Inflammatory macrophage treated with lipopolysaccharide for 1 hour (primary cell): Measurements from ENCODE around the gene PRKCQ.
"Not testable (repeated sequence)": the region's sequence is repeated elsewhere in the genome, so short reads cannot be mapped to it uniquely, and the experiment has no call there.

Source experiments
- DNase-seq, 2 donors: peaks; one replicate each; pipeline ENCODE4 v3.0.0-alpha.2; 2020 to 2022

The PRKCQ gene

DNA sequence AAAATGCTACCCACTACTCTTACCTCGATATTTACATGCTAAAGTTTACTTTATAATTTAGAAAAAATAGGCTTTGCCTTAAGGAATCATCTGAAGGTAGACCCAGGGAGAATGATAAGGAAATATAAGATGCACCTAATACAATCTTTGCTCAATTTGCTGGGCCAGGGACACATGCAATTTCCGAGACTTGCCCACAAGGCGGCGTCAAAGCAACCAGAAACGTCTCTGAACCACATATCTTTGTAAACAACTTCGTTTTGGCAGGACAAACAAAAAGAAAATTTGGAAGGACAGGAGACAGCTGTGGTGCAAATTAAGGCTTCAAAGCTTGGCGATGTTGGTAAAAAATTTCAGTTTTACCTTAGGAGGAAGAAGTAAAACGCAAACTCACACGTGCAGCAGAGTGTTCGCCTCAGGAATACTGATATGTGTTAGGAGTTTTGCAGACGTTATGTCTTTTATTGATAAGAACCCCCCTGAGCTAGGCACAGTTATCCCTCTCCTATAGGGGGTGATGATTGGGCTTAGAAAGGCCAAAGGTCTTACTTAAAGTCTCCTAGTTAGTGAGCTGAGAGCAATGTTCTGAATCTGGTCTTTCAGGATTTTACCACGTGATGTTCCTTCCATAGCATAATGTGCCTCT lies 134.3 kb downstream of the PRKCQ start:
- peak; percentile 19 to 76 for DNase-seq

DNA sequence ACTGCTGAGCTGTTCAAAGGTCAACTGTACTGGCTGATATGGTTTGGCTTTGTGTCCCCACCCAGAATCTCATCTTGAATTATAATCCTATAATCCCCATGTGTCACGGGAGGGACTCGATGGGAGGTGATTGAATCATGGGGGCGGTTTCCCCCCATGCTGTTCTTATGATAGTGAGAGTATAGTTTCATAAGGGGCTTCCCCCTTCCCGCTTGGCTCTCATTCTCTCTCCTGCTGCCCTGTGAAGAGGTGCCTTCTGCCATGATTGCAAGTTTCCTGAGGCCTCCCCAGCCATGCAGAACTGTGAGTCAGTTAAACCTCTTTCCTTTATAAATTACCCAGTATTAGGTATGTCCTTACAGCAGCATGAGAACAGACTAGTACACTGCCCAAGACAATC lies 140.2 kb downstream of the PRKCQ start:
- not testable (repeated sequence) for DNase-seq

DNA sequence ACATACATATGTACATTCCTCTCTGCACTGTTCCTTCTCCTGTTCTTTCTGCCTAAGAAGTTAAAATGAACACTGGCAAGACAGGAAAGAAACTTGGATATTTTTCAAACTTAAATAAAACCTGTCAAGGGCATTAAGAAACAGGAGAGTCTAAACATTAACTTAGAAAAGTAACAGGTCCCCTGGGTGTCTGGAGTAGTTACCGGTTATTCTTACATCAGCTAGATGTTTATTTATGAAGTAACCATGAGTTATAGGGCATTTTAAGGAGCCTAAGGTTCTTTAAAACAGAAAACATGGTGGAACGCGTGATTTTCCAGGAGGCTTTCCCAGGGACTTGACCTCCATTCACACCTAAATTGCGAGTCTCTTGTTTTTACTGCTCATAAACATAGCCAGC lies 148.2 kb downstream of the PRKCQ start:
- no peak for DNase-seq

DNA sequence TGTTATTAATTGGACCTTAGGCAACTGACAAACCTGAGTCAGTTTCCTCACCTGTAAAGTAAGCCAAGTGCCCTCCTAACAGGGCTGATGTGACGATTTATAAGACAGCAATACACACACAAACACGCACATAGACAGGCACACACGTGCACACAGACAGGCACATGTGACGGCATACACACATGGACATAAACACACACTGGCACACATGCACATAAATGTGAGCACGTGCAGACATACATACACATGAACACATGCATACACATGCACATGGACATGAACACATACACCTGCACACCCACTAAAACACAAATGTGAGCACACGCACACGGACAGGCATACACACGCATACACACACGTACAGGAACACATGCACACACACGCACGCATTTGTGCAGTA lies 148.9 kb downstream of the PRKCQ start:
- no peak for DNase-seq

DNA sequence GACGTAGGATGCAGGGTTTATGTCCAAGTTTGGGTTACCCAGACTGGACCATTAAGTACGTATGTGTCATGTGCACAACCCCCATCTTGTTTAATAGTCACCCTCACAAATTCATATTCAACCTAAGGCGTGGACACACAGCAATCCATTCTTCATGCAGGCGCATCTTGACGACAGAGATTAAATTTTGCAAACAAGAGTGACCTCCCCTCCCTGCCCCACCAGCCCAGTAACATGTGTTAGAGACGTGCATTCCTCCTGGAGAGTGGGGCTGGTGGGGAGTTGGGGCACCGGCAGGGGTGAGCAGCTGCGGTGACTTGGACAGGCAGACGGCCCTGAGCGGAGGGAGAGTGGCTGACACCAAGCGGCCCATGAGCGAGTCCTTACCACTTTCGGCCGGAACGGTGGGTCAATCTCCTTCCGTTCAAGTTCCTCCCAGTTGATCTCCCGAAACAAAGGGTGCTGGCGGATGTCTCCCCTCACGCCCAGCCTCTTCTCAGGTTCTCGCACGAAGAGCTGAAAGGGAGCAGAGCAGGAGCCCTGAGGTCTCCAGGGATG lies 149.6 kb downstream of the PRKCQ start:
- DNase-seq = no peak

DNA sequence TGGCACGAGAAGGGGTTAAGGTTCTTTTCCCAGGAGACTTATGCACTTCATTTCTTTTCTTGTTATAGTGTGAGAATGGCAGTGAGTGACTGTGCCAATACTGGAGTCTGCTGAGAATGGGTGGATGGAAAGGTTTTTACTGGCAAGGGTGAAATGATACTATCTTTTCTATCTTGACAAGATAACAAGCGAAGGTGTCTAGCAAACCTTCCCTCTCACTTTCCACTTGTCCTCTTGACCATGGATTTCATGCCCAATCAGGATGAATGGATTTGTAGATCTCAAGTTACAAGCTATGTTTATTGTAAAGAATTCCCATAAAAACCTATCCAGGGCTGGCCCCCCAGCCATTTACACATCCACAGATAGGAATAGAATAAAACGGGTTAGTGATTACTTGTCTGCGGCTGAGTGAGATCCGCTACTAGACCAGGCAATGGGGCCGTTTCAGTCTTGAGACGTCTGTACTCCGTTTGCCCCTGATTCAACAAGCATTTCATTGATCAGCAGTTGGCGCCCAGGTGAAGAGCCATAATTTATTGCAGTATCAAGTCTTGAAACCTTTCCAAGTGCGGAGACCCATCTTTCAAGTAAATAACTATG lies 152.6 kb downstream of the PRKCQ start:
- no peak for DNase-seq

DNA sequence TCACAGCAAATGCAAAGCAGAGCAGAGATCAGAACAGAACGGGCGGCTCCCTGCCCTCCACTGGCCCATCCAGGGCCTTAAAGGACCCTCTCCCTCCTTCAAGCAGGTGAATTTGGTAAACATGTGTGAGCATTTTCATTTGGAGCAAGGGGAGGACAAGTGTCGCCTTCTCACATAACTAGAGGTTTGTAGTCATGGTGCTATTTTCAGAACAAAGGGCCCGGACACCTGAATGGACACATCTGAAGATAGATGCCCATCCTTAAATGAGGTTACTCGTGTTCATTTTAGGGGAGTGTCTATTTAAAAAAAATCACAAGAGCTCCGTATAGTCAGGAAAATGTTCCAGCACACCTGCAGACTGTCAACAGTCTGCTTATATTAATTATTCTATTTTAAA lies 153.8 kb downstream of the PRKCQ start:
- DNase-seq = no peak

DNA sequence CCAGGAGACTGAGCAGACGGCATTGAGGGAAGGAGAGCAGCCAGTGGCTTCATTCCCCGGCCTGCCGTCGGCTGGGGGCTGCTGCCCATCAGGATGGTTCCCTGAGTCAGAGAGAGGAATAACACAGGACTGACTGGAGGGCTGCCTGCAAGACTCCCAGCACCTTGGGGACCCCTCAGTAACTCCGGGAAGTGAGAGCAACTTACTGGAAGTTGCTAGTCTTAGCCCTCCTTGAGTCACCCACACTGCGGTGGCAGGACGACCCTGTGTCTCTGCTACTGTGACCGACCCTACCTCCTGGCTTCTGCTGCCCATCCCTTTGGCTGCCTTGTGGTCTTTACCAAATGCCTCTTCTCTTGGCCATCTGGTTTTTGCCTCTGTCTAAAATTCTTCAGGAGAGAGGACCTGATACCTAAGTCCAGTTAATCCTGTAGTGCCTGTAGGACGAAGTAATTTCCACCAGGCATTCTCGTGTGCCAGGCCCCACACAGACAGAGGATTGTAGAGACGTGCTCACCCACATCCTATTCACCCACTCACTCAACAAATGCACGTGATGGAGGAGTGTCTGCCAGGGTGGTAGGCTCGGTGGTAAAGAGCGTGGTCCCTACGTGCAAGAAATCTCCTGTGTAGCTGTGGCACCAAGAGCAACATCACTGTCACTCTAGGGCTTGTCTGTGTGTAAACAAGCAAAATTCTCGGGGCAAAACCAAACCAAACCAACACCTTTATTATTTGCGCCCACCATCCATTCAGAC lies 156.5 kb downstream of the PRKCQ start:
- DNase-seq = no peak

DNA sequence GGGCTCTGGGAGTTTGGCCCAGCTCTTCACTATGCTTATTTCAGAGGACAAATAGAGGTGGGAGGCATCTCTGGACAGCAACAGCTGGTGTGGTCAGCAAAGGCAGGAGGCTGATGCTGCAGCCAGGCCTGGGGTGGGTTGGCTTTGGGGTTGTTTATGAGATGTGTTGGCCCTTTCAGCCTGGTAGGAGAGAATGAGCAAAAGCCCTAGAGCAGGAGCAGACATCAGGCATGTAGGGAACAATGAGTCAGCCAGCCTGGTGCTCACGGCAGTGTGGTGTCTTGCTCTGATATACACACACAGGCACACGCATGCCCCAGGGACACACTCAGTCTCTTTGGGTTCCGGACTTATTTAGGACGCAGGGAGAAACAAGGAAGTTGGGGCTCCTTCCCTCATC lies 157.1 kb downstream of the PRKCQ start:
- no peak for DNase-seq

DNA sequence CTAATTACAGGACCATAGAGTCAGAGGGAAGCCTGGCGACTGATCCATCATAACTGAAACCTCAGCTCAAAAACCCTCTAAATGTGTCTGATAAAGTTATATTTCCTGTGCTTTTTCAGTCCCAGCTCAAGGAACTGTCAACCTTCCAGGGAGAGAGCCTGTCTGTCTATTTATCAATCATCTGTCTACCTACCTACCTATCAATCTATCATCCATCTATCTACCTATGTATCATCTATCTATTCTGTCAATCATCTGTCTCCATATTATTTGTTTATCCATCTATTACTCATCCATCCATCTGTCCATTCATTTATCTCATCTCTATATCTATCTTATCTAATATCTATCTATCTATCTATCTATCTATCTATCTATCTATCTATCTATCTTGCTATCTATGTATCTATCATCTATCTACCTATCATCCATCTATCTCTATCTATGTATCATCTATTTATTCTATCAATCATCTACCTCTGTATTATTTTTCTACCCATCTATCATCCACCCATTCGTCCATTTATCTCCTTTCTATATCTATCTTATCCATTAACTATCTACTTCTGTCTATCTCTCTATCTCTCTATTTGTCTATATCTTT lies 161.4 kb downstream of the PRKCQ start:
- no peak for DNase-seq

DNA sequence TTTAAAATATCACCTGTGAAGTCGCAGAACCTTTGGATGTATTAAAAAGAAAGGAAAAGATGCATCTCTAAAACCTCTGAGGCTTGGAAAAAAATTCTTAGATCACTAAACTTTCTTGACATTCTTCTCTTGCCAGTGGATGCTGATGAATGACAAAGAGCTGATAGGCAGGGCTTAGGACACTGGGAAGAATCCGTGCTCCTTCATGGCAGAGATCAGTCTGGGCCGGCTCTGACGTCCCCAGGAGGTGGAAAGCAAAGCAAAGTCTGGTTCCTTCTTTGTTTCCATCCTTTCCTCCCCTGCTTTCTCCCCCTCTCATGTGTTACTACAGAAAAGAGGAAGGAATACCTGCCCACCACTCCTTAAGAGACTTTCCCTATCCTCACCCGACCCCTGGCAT lies 161.9 kb downstream of the PRKCQ start:
- no peak for DNase-seq

DNA sequence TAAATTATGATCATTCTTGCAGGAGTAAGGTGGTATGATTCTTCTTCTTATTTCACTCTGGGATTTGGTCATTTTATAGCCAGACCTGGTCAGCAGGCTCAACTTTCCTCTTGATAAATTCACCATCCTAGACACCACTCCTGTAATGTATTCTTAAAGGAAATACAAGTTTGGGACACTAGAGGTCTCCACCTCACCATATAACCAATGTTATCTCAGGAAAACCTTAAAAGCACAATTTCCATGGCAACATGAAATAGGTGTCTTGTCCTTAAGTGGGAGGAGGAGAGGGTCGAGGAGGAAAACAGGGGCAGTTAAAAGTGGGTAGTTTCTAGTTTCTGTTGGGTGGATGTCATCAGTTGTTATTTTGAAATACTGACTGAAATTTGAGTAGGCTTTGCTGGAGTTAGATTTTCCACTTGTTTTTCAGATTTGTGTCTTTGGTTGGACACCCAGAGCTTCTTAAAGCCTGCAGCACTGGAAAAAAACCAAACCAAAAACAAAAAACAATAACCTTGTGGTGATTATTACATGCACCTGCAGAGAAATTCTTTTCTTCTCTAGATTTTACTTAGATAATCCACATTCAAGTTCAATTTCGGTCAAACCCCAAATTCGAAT lies 163.1 kb downstream of the PRKCQ start:
- peak; percentile 51 to 88 for DNase-seq

DNA sequence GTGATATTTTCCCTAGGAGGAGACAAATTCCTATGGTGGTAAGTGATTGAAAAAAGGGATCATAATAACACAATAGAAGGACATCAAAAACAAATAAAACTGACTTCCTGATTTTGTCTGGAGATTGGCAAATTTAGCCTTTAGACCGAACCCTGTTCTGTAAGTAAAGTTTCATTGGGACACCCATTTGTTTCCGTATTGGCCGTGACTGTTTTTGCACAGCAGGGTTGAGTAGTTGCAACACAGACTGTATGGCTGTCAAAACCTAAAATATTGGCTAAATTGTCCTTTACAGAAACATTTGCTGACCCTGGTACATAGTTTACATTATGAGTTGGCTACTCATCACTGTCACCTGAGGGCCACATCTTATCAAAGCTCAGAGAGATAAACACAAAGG lies 168.6 kb downstream of the PRKCQ start:
- peak; percentile 31 to 47 for DNase-seq

DNA sequence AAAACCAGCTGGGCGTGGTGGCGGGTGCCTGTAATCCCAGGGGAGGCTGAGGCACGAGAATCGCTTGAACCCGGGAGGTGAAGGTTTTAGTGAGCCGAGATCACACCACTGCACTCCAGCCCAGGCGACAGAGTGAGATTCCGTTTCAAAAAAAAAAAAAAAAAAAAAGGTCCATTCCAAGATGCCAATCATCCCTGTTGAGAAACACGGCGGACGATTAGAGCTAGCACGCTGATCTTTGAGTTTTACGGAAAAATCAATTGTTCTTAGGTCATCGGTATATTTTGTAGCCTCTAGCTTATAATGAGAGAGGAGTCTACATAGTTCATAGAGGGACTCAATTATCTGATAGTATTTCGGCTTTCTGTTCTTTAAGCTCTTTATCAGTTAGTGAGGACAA lies 169.2 kb downstream of the PRKCQ start:
- no peak for DNase-seq

DNA sequence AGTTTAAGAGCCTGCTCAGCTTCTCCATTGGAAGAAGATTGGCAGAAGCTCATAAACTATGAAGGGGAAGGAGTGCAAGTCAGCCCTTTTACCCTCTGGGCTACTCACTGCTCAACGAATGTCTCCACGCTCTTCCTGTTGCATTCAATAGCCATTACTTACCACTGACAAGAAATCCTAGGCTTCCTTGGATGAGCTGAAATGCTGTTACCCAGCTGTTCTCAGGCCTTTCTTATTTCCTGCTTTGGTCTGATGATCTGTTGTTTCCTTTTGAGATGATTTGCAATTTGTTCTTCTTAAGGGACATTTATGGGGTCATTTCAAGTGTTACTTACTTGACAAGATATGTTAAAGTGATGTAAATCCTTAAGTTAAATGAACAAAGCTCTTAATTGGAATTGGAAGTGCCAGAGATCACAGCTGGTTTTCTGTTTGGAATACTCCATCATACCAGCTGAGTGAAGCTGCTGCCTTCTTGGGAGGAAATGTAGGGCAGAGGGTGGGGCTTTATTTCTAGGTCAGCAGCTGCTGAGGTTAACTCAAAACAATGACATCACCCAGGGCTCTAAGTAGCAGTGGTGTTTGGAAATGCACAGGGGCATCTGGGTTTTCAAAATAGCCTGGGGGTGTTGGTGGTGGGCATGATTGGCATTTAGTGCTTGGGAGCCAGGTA lies 170.0 kb downstream of the PRKCQ start:
- peak; percentile 62 to 66 for DNase-seq

DNA sequence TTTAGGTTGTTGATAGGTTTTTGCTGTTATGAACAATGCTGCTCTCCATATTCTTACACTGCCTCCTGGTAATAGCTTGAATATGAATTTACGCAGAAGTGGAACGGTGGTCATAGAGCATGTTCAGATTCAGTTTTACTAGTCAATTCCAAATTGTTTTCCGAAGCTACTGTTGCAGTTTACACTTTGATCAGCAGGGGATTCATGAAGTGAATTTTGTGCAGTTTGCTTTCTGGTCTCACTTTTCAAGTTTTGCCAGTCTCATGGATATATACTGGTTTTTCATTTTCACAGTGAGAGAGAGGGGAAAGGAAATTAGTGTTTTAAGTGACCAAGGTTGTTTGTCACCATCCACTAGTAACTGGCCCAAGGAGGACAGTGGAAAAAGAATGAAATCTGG lies 171.3 kb downstream of the PRKCQ start:
- DNase-seq = no peak

DNA sequence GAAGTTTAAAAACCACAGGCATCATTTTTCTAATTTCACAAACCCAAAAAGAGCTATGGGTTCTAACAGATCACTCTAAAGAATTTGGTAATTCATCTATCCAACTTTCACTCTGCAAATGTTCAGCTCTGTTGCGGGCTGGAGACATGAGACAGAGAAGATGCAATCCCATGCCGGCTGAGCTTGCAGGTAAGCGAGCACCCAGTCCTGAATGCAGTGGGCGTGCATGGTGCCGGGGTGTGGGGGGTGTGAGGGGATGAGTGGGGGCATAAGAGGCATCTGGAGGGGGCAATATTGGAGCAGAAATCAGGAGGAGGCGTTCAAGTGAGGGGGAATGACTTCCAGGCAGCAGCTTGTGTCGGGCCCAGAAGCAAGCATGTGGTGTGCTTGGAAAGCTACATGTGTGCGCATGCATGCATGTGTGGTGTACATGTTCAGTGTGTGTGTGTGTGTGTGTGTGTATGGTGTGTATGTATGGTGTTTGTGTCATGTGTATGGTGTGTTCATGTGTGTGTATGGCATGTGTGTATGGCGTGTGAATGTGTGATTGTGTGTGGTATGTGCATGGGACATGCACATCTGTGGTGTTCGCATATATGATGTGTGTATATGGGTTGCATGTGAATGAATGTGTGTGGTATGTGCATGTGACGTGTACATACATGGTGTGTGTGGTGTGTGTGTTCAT lies 172.9 kb downstream of the PRKCQ start:
- no peak for DNase-seq

DNA sequence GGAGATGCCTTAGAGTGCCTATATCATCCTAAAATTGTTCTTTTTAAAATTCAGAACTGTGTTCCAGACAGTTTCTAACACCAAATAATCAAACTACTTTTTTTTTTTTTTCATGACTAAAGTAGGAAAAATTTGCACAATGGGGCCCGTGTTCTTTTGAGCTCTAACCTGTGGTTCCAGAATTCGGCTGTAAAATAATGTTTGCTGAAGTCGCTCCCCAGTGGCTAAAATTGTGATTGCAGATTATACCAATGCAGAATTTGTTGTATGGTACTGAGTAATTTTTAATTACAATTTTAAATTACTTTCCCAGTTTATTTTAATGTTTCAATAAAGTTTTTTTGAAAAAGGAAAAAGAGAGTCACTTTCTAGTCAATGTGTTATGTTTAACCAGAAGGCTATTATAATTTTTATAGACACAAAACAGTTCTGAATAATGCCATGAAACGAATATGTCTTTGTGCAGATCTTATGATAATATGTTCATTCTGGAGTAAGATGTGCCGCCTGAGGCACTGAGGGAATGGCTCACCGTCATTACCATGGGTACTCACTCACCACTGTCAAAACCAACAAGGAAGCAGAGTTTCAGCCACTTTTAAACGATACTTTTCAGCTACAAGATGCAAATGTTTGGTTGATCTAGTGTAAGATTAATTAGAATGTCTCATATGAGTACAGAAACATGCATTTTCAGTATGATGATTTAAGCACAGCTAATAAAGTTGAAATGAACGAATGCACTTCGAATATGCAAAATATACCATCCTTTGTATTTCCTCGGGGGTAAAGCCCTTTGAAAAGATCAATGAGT lies 173.6 kb downstream of the PRKCQ start:
- DNase-seq = peak in 1 of 2 donors; percentile 54

DNA sequence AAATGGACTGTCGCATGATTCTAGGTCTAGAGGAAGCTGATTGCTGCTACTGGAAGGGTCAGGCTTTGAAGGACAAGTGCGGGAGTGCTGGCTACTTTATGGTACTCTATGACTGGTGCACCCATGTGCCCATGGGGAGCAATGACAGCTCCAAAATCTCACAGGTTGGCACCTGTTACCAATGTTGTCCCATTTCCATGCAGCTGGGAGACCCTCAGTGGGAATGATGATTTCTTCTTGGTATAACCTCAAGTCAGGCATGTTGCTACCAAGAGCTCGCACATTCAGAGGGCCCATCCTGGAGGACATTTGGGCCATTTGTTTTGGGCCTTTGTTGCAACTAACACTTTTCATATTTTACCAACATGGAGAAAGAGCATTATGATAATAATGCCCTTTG lies 174.4 kb downstream of the PRKCQ start:
- no peak for DNase-seq

DNA sequence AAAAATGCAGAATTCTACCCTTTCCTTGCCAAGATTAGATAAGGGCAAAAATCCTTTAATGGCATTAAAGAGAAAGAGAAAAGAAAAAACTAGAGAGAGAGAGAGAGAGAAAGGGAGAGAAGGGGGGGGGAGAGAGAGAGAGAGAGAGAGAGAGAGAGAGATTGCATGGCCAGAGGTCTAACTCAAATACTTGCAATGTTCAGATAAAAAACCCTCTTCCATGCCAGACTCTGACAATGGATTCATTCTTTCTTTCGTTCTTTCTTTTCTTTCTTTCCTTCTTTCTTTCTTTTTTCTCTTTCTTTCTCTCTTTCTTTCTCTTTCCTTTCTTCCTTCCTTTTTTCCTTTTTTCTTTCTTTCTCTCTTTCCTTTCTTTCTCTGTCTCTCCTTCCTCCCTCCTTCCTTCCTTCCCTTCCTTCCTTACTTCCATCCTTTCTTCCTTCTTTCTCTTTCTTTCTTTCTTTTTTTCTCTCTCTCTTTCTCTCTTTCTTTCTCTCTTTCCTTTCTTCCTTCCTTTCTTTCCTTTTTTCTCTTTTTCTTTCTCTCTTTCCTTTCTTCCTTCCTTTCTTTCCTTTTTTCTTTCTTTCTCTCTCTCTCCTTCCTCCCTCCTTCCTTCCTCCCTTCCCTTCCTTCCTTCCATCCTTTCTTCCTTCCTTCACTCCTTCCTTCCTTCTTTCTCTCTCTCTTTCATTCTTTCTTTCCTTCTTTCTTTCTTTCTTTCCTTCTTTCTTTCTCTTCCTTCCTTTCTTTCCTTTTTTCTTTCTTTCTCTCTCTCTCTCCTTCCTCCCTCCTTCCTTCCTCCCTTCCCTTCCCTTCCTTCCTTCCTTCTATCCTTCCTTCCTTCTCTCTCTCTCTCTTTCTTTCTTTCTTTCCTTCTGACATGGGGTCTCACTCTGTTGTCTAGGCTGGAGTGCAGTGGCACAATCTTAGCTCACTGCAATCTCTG lies 175.7 kb downstream of the PRKCQ start:
- DNase-seq = no peak
